Stimulated activated CD4-positive, alpha-beta T cell treated with anti-CD3 and anti-CD28 coated beads, Interleukin-2, amount 100 ng/mL, for 48 hours (primary cell): ENCODE results near the gene AADACL3.

ENCODE experiments used
- DNase-seq, 2 donors: peaks; one replicate each; pipeline ENCODE4 v3.0.0-alpha.2; 2020

The AADACL3 gene

DNA sequence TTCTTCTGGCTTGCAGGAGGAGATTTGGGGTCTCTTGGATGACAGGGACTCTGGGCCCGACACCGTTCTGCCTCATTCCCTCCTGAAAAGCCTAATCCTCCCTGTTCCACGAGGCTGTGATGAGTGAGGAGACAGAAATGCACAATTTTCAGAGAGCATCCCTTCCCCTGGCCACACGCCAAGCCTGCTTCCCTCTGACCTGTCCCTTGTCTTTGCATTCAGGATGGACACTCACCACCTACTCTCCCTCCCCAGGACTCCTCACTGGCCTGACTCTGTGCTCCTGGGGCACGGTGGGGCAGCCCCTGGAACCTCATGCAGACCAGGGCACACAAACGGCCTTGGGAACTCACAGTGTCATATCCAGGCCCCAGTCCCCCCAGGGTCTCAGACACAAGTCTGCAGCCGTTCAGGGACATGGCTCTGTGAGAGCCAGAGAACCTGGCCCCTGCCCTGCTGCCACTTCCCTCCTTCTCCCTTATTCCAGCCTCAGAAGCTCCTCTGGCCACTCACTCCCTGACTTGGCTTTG, 54.1 kb downstream of the AADACL3 start:
- no peak for DNase-seq

DNA sequence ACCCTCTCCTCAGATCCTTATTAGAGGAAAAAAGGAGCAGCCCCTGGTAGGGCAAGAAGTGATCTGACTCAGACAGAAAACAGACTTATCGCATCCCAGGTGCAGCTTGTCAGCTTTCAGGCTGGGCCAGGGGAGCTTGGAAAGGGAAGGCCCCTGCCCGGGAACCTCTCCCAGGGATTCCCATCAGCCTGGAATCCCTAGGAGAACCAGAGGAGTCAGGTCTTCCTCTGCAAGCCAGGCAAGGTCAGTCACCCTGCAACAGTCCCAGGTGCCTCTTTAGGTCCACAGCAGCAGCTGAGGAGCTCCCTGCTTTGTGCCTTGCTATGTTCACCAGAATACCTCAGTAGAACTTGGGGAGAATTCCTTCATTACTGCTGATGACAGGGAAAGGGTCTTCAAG, 54.7 kb downstream of the AADACL3 start:
- no peak for DNase-seq

DNA sequence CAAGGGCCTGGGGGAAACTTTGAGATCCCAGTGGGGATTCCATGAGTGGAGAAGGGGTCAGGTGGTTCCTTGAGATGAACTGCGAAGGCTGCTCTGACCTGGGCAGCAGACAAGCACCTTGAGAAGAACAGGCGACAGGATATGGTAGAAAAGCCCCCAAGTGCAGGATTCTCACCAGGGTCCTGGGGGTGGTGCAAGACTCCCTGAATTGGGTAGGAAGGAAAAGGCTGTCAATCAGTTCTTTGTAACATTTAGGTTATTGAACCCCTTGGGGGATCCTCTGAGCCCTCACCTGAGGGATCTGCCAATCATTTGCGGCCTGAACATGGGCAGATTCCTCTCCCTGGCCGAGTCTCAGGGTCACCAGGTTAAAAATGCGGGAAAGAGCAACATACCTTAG, 55.3 kb downstream of the AADACL3 start:
- DNase-seq, result no peak

DNA sequence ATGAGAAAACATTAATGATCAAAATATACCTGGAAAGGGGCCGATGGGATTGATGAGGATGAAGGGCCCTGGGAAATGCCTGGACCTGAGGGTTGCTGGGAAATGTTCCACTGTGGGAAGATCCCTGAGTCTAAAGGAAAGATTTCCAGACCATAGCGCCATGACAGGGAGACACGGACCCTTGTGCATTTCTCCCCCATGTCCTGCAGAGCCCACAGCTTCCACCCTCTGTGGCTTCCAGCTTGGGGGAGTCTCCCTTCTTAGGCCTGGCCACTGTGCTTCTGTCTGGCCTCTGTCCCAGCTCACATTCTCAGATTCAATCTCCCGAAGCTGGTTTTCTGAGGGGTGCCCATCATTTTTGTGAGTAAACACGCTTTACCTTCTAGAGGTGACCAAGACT, 56.6 kb downstream of the AADACL3 start:
- DNase-seq, result no peak

DNA sequence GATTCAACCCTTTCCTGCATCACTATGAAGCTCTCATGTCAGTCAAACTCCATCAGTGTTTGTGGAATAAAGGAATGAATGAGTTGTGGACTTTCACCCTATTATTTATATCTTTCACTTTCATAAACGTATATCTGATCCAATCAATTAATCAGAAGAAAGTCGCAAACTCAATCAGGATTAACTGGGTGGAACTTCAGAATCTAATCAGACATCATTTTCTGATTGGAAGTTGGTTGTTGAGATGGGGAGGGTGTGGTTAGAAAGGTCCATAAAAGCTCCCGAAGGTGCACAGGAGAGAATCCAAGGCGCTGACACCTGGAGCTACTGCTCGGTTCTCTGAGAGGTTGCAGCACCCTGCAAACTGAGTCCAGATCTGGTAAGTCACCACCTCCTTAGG, 57.5 kb downstream of the AADACL3 start, which contains the start of gene PRAMEF12:
Gene PRAMEF12, plus strand, starts transcription at position 301 of the 400 bp plus-strand sequence. CDS start 1,130 bp downstream, outside the sequence.
- no peak for DNase-seq

DNA sequence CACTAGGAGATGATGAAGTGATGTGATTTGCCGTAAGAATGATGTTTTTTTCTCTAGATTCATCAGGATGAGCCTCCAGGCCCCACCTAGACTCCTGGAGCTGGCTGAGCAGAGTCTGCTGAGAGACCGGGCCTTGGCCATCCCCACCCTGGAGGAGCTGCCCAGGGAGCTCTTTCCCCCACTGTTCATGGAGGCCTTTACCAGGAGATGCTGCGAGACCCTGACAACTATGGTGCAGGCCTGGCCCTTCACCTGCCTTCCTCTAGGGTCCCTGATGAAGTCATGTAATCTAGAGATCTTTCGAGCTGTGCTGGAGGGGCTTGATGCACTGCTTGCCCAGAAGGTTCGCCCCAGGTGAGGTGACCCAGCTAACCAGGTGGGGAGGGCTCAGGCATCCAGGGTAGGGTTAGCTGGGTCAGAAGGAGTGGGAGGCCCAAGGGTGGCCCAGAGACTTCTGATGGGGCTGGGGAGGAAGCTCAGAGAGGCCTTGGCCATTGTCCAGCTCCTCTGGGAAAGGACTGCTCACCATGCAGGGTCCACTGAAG, 59.0 kb downstream of the AADACL3 start:
- DNase-seq, result no peak

DNA sequence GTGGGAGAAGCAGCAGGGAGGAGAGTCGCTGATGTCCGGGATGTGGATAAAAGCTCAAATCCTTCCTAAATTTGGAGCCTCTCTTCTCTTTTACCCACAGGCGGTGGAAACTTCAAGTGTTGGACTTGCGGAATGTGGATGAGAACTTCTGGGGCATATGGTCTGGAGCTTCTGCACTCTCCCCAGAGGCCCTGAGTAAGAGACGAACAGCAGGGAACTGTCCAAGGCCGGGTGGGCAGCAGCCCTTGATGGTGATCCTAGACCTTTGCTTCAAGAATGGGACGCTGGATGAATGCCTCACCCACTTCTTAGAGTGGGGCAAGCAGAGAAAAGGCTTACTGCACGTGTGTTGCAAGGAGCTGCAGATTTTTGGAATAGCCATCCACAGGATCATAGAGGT, 59.5 kb downstream of the AADACL3 start:
- no peak for DNase-seq

DNA sequence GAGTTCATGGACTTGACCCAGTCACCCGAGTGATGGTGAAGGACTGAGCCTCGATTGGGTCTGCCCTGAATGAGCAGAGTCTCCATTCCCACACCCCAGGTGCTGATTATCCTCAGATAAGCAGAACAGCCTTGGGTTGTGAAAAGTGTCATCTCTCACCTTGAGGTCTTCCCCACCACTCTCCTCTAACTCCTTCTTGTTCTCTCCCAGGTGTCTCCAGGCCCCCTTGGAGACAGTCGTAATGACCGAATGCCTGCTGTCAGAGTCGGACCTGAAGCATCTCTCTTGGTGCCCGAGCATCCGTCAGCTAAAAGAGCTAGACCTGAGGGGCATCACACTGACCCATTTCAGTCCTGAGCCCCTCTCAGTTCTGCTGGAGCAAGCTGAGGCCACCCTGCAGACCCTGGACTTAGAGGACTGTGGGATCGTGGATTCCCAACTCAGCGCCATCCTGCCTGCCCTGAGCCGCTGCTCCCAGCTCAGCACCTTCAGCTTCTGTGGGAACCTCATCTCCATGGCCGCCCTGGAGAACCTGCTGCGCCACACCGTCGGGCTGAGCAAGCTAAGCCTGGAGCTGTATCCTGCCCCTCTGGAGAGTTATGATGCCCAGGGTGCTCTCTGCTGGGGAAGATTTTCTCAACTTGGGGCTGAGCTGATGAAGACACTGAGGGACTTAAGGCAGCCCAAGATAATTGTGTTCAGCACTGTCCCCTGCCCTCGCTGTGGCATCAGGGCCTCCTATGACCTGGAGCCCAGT, 61.1 kb downstream of the AADACL3 start:
- DNase-seq, result no peak
